Kidney glomerular epithelial cell (primary cell): Measurements from ENCODE around the gene FOXD2.
"Not testable (repeated sequence)": the region's sequence is repeated elsewhere in the genome, so short reads cannot be mapped to it uniquely, and the experiment has no call there.

Experiments
- DNase-seq: peaks from one replicate; lab custom pipeline; 2025; lab: John Stamatoyannopoulos, UW

FOXD2 gene

DNA sequence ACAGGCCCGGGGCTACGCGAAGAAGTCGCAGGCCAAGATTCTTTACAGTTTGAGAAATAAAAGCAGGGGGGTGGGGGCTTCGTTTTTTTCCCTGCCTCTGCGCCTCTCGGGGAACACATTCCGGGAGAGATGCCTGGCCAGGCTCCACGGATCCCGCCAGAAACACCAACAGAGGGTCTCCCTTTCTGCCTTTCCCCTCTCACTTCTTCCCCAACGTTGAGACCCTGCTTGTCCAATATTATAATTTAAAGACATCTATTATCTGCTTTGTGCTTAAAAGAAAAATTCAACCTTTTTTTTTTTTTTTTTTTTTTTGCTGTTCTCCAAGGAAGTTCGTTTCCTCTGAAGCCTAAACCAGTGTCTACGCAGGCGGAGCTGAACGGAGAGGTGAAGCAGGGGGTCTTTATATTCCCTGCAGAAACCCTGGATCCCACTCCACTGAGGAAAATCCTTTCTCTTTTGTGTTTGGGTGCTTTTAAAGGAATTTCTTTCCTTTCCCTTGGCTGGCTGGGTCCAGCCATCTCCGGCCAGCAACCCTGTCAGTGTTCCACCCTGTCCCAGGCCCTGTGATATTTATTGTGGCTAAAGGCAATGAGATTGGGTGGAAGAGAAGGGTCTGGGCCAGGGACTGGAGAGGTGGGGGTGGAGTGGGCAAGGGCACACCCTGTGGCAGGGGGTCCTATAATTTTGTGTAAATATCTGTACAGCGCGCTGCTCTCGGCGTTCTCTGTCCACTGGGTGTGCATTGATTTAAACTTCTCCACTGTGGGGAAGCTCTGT is 2.2 kb downstream of the FOXD2 start:
- no peak for DNase-seq

- peak; percentile 77 for DNase-seq
Measured at GRCh38 chr1:47440599-47441081, 2.8 kb downstream of the FOXD2 start.

GRCh38 chr1:47441450-47442106 is 3.7 kb downstream of the FOXD2 start:
- peak; percentile 9 for DNase-seq

- DNase-seq = no peak
Measured at GRCh38 chr1:47442202-47442601, 4.4 kb downstream of the FOXD2 start.

- DNase-seq = no peak
Measured at GRCh38 chr1:47442842-47443529, 5.1 kb downstream of the FOXD2 start.

DNA sequence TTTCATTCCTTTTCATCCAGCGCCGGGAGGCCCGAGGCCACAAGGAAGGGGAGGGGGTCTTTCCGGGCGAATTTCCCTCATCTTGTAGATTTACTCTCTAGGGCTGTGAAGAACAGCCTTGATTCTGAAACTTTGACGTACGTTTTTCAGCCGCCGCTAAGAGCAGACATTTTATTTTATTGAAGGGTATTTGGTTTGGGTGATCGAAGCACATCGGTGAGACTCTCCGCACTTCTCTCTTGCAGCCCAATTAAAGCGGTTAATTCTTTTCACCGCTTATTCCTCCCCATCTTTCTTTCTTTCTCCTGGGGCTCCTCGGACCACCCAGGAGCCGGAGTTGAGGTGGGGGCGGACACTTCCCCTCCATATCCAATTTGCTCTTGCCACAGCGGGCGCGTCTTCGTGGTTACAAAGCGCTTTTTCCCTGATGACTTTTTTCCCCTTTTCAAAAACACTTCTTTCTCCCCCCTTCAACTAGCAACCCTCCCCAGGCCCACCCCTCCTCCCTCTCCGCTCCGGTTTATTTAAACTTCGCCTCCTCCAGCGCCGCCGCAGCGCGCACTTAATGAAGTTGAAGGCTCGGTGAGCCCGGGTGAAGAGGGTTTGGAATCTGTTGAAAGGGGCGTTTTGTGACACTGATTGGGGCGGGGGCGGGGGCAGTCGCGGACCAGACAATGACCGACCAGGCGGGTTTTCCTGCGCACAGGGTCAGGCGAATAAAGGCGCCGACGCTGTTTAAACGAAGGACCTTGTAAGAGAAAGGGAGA is 5.9 kb downstream of the FOXD2 start:
- DNase-seq = no peak

DNA sequence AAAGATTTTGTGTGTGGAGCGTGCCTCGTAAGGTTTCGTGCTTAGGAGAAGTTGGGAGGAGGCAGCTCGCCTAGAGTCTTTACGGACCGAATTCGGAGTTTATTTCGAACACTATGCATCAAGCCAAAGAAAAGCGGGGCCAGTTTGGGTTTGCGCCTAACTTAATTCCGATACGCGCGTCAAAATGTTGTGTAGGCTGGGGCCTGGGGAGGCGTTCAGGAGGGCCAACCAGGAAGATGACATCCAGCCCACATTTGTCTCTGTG is 6.4 kb downstream of the FOXD2 start:
- no peak for DNase-seq

DNA sequence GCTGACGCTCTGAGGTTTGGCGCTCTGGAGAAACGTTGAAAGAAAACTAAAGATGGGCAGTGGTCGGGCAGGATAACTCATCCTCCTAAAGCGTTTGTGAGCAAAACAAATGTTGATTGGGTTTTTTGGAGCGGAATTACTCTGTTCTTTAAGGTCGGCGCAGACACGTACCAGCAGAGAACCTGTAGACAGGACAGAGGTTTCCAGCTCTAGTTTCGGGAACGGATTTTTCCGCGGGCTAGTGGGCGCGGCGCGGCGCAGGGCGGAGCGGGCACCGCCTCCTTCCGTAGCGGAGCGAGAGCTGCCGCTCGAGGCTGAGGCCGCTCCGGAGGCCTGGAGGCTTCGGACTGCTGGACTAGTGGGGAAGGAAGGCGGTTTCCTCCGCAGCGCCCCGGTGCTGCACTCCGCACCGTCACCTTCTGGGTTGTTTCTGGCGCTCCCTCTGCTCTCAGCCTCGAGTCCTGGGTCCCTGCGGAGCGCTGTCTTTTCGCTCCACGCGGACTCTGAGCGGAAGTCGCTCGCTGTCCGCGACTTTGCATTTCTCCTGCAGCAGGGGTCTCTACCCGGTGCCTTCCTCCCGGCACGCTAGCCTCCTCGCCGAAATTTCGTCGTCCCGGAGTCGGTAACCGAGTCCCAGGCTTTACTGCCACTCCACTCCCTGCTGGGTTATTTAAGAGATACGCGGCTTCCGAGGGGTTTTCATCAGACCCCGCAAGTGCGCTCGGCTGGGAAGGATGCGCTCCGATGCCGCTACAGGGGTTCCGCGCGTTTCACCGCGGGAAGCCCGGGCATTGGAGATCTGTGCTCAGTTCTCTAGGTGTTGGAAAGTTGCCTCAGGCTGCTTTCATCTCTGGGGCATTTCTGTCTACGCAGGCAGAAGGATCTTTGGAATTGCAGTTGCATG is 7.0 kb downstream of the FOXD2 start:
- DNase-seq = peak; percentile 21

DNA sequence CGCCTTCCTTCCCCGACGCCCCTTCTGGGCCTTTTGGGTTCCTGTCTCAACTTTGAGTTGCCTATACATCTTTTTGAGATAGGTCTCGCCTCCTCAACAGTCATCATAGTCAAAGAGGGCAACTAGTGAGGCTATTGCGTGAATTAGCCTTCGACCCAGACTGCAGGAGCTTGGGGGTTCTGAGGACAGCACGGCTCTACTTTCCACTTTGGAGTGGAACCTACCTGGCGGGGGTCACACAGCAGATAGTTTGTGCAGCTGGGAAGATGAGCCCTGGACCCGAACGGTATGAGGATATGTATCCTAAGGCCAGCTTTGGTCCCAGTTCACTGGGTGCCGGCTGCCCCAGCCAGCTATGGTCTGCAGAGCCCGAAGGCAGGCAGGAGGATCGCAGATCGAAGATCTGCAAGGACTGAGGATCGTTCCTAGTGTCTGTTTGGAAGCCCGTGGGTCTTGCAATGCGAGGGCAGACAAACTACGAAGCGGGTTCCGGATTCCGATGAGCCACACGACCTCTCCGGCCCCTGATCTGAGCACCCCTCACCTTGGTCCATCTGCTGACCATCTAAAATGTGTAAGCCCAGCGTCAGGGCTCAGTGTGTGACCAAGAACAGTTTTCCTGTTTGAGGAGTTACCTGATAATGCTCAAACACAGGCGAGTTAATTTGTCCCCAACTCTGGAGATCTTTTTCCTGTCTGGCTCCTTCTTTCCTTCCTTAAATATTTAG is 8.1 kb downstream of the FOXD2 start:
- DNase-seq = no peak

- no peak for DNase-seq
Measured at GRCh38 chr1:47448462-47449222, 10.8 kb downstream of the FOXD2 start.

GRCh38 chr1:47449822-47450552 is 12.1 kb downstream of the FOXD2 start:
- DNase-seq = no peak

DNA sequence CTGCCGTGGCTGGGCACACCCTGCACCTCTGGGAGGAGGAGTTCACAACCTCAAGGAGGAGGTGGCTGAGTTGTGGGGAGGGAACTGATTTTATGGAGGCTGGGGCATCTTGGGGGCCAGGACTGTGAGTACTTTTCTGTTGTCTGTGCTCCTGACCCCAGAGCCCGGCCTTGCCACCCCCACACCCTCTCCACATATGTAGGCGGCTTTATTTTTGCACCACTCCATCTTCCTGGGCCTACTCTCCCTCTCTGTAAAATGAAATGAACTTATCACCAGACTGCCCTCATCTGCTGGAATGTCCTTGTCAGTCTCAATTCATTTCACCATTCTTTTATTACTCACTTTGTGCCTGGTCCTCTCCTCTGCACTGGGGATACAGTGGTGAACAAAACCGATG is 12.8 kb downstream of the FOXD2 start:
- no peak for DNase-seq

GRCh38 chr1:47452426-47452825 is 14.6 kb downstream of the FOXD2 start:
- DNase-seq = no peak

DNA sequence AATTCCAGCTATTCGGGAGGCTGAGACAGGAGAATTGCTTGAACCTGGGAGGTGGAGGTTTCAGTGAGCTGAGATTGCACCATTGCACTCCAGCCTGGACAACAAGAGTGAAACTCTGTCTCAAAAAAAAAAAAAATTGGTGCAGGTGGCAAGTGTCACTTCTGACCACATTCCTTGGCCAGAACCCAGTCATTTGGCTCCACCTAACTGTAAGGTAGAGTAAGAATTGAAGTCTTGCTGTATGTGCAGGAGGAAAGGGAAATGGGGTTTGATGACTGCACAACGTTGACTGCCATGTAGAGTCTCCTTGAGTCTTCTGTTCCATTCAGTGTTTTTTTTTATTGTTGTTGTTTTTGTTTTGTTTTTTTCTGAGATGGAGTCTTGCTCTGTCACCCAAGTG is 16.1 kb downstream of the FOXD2 start:
- DNase-seq = not testable (repeated sequence)

DNA sequence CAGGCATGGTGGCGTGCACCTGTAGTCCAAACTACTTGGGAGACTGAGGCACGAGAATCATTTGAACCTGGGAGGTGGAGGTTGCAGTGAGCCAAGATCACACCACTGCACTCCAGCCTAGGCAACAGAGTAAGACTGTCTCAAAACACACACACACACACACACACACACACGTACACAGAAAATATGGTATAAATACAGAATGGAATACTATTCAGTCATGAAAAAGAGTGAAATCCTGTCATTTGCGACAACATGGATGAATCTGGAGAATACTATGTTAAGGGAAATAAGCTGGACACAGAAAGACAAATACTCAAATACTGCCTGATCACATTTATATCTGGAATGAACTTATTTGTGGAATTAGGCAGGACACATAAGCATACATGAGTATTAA is 18.4 kb downstream of the FOXD2 start:
- DNase-seq = no peak

DNA sequence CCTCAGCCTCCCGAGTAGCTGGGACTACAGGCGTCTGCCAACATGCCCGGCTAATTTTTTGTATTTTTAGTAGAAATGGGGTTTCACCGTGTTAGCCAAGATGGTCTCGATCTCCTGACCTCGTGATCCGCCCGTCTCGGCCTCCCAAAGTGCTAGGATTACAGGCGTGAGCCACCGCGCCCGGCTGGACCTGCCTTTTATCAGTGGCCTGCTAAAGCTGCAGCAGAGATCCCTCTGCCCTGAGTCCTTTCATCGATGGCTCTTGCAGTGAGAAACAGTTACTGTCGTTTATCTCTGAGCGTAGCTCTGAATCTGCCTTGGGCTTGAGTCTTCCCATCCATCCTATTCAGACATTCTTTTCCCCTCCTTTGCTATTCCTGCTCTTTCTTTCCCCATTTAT is 19.7 kb downstream of the FOXD2 start:
- not testable (repeated sequence) for DNase-seq

DNA sequence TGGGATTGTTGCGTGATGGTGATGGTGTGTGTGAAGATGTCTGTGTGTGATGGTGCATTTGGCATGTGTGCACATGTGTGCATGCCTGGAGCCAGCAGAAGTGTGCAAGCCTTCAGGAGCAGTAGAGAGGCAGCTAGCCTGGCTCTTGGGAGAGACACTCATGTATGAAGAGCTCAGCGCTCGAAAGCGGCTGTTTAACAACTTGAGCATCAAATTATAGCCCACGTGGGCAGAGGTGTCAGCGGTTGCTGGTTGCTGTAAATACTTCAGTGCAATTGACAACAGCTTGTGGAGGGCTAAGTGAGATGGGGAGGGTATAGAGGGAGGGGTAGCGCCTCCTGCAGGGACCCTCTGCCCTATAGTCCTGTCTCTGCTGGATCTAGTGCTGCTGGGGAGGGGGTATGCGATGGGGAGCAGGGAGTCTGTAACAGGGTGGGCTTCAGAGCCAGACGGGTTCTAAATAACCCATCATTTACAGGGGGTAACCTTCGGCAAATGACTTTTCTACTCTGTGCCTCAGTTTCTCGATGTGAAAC is 21.5 kb downstream of the FOXD2 start:
- DNase-seq = no peak

DNA sequence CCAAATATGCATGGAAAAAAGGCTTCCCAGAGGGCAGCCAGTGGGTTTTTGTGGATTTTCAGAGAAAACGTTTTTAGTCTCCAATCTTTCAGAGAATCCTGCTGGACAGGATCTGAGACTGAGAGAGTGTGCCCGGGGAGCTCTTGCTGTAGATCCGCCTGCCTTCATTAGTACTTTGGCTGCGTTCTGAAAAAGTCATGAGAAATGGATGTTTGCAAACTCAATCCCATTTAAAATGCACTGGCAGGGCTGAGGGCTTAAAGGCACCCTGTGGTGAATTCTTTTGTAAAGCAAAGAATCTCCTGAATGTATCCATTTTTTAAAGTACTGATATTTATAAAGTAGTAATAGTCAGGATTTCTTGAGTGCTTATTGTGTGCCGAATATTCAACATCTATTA is 22.2 kb downstream of the FOXD2 start:
- DNase-seq = no peak

DNA sequence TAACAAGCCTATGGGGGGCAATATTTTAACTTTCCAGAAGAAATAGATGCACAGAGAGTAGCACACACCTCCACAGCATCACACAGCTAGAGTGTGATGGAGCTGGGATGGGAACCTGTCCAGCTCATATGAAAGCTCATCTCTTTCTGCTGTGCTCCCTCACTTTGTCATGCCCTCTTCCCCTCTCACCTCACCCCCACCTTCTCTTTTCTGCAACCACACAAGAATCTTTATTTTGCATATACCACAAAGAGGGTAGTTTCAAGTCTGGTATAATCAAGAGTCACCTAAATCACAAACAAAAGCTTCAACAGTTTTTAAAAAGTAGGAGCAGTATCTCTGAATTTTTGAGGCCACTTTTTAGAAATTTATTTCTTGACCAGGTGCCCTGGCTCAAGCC is 22.6 kb downstream of the FOXD2 start:
- no peak for DNase-seq
